NCI-H1048 (cell line): Measurements from ENCODE around the gene EBF4.

Experiments
- DNase-seq: peaks from one replicate; lab custom pipeline; 2025; lab: John Stamatoyannopoulos, UW

Gene EBF4

GRCh38 chr20:2742934-2743559 lies 50.5 kb downstream of the EBF4 start:
- DNase-seq, result no peak

- no peak for DNase-seq
Observed at GRCh38 chr20:2745060-2745910, 52.7 kb downstream of the EBF4 start.

DNA sequence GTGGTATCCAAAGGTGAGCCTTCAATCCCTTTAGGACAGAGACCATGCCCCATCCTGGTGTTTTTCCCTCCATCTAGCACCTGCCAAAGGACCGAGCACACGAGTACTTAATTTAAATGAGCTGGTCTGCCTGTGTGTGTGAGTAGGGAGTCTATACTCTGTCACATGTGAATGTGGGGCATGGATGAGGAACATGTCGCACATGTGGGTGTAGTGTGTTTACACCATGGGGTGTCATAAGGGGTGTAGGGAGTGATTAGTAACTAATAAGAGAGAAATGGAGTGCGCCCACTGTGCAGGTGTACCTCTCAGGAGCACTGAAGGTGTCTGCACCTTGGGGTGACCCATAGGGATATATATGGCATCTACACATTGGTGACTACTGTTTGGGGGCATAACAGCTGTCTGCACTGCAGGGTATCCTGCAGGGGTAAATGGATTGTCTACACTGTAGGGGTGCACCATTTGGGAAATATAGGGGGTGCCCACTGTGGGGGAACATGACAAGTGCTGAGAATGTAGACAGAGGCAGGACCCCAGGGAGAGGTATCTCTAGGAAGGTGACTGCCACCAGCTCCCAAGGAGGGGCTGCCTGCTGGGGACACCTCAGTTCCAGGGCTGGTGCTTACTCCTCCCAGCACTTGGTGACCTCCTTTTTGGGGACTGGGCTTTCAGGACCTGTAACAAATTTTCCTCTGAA lies 53.5 kb downstream of the EBF4 start:
- DNase-seq, result no peak

- DNase-seq, result no peak
Observed at GRCh38 chr20:2746636-2747265, 54.2 kb downstream of the EBF4 start.

- no peak for DNase-seq
Observed at GRCh38 chr20:2747676-2748235, 55.2 kb downstream of the EBF4 start.

DNA sequence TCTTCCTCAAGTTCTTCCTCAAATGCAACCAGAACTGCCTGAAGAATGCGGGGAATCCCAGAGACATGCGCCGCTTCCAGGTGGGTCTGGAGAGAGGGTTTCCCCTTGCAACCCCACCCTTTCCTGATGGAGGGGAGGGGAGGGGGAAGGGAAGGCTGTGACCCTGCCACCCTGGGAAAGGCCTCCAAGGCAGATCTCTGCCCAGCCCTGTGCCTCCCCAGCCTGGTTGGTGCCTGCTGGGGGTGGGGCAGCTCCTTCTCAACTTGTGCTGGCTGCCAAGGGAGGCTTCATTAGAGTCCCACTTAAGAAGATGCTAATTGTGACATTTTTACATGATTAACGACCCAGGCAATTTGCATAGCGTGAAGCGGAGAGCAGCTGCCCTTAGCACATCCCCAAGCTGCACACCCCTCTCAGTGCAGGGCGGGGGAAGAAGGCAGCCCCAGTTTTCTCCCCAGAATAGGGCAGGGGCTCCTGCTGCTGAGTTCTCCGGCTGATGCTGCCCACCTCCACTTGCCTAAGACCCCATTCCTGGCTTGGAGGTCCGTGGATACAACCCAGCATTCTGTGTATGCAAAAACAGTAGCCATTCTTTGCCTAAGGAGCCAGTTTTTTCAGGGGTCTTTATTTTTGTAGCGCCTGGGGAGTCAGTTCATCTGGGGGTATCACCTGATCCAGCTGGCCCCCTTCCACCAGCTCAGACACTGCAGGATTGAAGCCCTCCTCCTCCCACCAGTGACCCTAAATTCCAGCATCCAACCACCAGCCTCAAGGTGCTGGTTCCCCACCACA lies 56.2 kb downstream of the EBF4 start:
- no peak for DNase-seq

- no peak for DNase-seq
Observed at GRCh38 chr20:2749343-2749950, 56.9 kb downstream of the EBF4 start.

DNA sequence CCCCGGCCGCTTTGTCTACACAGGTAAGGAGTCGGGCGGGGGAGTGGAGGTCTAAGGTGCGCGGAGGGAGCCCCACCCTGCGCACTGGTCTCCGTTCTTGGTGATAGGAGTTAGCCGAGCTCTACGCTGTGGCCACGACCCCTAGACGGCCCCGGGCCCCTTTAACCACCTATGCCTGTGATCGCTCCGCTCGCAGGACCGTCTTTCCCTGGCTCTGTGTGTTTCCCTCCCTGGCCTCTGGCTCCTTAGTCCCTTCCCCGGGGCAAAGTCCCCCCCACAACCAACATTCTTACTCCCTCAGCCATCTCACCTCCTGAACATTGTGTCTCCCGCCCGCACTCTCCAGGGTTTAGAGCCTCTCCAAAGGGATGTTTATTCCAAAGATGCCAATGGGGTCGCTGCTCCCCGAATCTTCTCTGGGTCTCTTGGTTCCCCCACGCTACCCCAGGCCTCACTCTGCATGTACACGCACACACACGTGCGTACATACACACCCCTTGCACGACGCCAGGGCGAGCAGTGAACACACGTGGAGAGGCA lies 57.4 kb downstream of the EBF4 start:
- DNase-seq, result no peak

- DNase-seq, result no peak
Observed at GRCh38 chr20:2750491-2751251, 58.1 kb downstream of the EBF4 start.

- no peak for DNase-seq
Observed at GRCh38 chr20:2751347-2751877, 58.8 kb downstream of the EBF4 start.

DNA sequence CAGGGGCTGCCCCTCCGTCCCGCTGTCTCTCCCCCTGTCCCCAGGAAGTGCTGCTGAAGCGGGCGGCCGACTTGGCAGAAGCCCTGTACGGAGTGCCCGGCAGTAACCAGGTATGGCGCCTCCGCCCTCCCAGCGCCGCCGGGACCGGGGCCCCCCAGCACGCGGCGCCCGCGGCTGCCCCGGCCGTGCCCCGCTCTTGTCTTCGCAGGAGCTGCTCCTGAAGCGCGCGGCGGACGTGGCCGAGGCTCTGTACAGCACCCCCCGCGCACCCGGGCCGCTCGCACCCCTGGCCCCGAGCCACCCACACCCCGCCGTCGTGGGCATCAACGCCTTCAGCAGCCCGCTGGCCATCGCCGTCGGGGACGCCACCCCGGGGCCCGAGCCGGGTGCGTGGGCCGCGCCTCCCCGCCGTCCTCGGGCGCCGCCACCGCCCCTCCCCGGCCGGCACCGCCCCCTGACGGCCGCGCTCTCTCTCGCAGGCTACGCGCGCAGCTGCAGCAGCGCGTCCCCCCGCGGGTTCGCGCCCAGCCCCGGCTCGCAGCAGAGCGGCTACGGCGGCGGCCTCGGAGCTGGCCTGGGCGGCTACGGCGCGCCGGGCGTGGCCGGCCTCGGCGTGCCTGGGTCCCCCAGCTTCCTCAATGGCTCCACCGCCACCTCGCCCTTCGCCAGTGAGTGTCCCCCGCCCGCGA lies 59.4 kb downstream of the EBF4 start:
- DNase-seq, result no peak

DNA sequence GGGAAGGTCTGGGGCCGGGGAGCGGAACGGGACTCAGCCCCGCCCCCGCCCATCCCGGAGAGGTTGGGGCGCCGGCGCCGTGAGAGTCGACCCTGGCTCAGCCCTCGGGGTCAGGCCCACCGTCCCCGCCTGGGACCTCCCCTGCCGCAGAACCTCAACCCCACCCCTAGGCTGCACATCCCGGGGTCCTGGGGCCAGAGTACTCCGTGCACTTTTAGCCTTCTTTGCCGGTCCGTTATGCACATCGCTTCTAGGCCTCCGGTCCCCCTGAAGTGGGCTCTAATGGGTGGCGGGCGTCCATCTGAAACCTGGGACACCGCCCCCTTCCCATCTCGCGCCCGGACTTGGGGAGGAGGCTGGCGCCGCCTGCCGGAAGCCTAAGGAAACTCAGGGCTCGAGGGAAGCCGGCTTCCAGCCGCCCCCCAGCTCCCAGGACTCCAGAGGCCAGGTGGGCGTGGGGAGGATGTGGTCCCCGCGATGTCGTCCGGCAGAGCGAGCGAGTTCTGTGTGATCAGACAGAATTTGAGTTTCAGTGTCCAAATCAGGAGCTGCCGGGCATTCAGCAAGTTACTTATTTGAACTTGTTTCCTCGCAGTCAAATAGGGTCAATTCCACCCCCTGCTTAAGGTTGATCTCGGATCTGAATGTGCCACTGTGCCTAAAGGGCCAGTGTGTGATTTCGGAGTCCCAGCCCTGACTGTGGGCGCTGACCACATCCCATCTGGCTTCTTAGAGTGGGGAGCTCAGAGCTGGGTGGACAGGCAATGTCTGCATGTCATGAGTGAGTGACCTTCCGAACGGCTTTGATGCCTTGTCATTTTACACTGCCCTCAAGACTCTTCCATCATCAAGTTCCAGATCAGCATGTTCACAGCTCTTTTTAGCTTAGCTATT lies 60.2 kb downstream of the EBF4 start:
- no peak for DNase-seq

GRCh38 chr20:2753461-2754040 lies 61.0 kb downstream of the EBF4 start:
- no peak for DNase-seq

DNA sequence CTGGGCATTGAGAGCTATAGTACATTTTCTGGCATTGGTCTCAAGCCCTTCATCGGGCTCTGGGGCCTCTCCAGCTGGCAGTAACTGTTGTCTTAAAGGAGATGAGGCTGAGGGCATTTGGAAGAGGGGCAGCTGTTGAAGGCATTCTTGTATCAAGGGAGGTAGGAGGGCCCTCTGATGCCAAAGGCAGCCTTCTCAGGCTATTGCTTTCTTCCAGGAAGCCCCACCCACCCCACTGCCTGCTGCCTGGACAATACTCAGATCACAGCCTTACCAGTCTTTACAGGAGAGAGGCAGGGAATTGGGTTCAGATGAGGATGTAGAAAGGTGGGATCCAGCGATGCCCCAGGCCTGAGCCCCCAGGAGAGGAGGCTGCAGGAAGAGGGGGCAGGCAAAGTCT lies 61.8 kb downstream of the EBF4 start:
- DNase-seq, result no peak

DNA sequence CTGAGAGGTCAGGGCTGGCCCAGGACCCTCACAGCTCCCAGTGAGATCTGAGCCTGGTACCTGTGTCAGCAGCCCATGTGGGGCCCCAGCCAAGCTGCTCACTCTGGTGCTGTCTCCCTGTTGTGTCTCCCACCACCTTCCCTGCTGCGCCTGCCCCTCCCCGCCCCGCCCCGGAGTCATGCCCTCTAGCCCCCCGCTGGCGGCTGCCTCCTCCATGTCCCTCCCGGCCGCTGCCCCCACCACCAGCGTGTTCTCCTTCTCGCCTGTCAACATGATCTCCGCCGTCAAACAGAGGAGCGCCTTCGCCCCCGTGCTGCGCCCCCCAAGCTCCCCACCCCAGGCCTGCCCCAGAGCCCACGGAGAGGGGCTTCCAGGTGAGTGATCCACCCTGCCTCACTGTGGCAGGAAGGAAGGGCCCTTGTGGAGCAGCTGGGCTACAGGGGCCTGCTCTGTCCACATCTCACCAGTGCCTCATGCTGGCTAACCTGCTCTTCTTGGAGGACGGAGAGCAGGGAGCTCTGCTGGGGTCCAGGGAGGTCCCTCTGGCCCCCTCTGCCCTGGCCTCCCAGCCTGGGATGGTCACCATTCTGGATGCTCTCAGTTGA lies 63.0 kb downstream of the EBF4 start:
- DNase-seq, result no peak

DNA sequence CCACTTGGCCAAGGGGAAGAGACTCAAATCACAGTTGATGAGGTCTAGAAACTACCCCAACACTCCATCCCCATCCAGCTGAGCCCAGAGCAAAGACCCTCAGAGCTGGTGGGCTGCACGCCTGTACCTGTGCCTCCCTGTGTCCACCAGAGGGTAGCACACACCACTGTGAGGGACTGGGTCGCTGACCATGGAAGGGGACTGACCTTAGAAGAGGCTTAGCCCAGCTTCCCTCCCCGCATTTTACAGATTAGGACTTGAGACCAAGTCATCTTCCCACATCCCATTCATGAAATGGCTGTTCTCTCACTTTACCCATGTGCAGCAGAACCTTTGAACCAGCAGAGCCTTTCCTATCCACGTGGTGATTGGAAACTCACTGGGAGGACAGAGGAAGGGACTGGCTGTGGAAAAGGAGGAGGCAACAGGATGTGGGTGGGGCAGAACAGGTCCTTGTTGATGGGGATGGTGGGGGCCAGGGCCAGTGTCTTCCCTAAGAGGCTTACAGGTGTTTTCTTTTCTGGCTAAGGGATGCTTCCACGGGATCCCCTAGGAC lies 63.6 kb downstream of the EBF4 start:
- DNase-seq, result no peak

DNA sequence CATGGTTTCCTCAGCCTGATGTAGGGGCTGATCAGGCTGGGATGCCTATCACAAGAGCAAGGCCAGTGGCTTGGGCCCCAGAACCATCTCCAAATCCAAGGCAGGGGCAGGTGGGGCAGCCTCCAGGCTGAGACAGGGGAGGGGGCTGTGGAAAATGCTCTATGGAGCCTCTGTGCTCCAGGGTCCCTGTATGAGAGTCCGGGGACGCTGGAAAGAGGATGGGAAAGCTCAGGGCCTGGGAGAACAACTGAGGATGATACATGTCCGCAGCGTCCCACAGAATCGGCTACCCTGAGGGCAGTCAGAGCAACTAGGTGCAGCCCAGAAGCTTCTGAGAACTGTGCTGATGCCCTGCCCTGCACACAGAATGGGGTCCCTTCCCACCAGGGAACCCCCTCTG lies 64.4 kb downstream of the EBF4 start:
- no peak for DNase-seq
